Measurements from ENCODE around the gene GRIP2.

DNA sequence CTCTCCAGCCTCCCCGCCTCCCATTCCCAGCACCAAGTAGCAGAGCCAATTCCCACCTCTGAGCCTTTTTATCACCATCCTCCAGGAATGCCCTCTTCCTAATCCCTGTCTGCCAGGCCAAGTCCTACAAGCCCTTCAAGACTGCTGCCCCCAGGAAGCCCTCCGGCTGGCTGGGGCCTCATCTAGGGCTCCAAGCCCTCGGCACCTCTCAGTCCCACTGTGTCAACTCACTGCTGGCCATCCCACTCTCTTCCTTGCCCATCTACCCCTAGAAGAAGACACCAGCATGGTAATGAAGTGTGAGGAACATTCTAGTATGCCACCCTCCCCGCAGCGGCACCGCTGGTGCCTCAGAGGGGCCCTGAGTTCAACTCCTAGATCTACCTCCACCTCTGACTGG is 10.0 kb upstream of the GRIP2 start:
- TF ChIP-seq, protein P1, sequence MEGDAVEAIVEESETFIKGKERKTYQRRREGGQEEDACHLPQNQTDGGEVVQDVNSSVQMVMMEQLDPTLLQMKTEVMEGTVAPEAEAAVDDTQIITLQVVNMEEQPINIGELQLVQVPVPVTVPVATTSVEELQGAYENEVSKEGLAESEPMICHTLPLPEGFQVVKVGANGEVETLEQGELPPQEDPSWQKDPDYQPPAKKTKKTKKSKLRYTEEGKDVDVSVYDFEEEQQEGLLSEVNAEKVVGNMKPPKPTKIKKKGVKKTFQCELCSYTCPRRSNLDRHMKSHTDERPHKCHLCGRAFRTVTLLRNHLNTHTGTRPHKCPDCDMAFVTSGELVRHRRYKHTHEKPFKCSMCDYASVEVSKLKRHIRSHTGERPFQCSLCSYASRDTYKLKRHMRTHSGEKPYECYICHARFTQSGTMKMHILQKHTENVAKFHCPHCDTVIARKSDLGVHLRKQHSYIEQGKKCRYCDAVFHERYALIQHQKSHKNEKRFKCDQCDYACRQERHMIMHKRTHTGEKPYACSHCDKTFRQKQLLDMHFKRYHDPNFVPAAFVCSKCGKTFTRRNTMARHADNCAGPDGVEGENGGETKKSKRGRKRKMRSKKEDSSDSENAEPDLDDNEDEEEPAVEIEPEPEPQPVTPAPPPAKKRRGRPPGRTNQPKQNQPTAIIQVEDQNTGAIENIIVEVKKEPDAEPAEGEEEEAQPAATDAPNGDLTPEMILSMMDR (conservative IDR thresholded peaks at IDR 0.05; ENCODE audit: low read length) = no peak
- no peak for TF ChIP-seq EZH2phosphoT487 (IDR thresholded peaks at IDR 0.05; ENCODE audit: borderline replicate concordance, low read depth, low read length)

Measured in OCI-LY7 (cell line).